CD4-positive, alpha-beta T cell treated with Interleukin-21 for 1 hour (primary cell): ENCODE measurements around the gene DBNL.

Source experiments
- DNase-seq: peaks from one replicate; pipeline ENCODE4 v3.0.0-alpha.2; 2020

Gene DBNL

DNA sequence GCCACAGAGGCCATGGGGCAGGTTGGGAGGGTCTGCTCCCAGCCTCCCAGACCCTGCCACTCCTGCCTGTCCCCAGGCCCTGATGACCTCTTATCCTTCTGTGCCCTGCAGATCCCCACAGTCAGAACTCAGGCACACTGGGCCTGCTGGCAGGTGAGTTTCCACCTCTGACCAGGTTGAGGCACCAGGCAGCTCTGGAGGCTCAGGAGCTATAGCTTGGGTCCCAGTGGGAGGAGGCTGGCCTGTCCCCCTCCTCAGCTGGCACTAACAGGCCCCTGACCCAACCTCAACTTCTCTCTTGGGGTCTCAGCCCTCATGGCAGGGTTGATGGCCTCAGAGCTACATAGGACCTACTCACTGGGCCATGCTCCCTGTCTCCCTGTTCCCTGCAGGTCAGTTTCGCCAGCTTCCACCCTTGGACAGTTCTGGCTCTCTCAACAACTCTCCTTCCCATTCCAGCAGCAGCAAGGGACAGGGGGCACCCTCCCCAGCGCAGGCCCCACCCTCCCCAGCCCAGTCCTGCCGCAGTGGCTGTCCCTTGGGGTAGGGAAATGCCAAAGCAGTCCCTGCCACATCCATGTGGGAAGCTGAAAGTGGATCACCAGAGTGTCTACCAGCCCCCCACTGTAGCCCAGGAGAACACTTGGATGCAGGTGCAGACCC is 56.9 kb downstream of the DBNL start:
- DNase-seq, result no peak

DNA sequence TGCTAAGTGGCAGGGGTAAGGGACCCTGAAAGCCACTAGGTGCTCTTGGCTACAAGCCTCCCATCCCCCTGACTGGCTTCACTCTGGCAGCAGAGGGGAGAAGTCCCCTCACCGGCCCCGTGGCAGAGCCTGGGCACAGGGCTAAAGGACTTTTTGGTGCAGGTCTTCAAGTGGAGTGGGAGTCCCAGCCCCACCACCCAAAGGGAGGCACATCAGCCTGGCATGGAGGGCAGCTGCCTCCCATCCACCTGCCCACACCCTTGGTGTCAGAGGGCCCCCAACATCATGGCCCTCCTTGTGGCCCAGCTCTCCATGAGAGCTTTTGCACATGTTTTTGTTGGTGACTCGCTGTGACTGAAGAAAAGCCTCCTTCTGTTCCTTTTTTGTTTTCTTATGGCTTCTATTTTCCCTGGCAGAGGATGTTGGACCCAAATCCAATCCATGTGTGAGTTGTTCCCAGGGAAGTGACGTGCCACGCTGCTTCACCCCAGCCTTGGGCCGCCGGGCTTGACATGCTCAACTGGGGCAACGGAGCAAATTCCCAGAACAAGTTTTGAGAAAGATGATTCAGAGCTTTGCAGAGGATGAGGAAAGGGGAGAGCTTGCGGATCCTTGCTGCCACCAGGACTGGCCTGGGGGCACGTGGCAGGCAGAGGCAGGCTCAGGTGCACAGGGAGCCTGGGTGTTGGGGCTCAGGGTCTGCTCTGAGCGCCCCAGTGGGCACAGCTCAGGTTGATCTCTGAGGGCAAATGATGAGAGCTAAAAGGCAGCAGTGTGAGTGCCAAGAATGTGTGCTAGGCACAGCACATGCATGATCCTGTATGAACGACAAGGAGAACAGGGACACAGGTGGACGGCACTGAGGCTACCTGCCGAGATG is 57.7 kb downstream of the DBNL start:
- no peak for DNase-seq

DNA sequence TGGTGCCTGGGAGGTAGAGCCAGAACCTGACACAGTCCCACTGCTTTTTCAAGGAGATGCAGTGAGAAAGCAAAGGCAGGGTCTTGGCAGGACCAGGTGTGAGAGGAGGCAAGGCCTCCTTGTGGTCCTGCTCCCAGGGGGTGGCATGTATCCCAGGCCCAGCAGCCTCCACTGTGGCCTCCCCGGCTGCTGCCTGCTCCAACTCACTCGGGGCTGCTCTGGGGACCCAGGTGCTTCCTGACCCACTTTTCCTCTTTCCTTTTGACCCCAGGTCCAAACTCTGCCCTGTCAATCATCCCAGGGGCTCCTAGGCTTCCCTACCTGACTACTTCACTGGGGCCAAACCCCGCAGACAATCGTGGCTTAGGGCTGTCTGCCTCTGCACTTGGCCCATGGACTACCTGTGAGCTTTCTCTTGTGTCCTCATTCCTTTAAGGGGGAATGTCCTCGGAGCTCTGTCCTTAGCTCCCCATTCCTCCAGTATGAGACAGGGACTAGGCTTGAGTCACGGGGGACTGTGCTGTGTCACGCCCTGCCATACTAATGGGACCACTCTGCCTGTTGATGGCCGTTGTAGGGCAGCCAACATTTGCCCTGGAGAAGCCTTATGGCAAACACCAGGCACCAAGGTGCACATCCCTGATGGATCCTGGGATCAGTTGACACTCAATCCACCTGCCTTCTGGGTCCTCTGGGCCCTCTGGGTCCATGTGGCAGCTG is 58.5 kb downstream of the DBNL start:
- DNase-seq, result no peak

DNA sequence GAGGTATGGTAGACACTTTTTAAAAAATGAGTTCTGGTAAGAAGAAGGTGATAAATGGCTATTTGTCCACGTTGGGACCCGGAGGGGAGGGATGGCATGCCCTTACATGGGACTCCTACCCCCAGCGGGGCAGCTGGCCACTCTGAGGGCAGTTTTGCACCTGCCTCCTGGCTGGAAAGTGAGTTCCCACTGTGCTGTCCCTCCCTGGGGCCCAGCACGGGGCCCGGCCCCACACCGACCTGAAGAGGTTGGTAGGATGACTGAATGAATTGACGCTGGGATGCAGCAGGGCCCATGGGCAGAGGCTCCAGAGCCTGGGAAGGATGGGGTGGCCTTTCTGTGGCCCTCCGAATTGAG is 59.0 kb downstream of the DBNL start:
- no peak for DNase-seq

DNA sequence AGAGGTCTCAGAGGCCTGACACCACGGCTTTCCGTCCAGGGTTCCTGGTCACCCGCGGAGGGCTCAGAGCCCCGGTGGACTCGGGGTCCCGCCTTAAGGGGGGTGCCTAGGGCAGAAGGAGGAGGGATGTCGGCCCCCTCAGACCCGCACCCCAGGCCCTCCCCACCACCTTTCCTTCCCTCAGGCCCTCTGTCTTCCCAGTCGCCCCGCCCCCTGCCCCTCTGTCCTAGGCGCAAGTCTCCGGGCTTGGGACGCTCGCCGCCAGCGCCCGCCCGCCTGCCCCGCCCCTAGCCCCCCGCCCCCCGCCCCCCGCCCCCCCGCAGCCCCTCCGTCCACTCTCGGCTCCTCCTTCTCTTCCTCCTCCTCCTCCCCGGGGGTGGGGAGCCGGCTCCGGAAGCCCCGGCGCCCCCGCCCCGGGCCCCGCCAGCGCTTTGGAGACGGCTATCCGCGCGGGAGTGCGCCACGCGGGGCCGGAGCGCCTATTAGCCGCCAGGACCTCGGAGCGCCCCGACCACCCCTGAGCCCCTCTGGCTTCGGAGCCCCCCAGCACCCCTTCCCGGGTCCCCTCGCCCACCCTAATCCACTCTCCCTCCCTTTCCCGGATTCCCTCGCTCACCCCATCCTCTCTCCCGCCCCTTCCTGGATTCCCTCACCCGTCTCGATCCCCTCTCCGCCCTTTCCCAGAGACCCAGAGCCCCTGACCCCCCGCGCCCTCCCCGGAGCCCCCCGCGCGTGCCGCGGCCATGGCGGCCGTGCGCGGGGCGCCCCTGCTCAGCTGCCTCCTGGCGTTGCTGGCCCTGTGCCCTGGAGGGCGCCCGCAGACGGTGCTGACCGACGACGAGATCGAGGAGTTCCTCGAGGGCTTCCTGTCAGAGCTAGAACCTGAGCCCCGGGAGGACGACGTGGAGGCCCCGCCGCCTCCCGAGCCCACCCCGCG is 59.7 kb downstream of the DBNL start, which contains the start of gene AEBP1:
TSS of gene AEBP1 (plus strand) at position 423 of the 937 bp plus-strand sequence. CDS start at position 744, 321 bp downstream.
- DNase-seq, result peak; percentile 25

DNA sequence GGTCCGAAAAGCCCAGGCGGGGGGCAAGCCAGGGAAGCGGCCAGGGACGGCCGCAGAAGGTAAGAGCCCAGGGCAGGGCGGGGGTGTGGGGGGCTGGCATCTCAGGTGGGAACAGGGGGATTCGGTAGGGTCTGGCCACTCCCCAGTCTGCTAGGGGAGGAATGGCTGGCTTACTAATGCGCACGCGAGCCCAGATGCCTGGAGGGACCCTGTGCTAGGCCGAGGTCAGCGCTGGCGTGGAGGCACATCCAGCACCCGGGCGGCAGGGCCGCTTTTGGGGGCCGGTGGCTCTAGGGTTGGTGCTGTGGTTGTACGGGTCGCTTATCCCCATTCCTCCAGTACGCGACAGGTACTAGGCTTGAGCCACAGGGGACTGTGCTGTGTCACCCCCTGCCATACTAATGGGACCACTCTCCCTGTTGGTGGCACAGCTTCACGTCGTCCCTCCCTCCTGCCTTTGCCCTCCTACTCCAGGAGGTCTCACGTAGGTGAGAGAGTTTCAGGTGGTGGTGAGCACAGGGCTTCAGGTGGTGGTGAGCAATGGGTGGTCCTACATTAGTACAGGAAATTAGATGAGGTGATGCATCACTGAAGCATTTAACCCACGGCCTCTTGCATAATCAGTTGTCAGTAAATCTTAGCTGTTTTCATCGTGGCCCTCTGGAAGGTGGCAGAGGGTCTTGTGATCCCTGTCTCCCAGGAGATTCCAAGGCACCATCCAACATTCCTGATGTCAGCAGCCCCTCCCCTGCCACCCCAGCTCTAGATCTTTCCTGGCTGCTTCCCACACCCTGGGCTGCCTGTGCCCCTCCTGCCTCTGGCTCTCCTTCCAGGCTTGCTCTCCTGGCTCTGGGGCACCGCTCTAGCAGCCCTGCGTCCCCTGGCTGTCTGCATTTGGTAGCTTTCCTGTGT is 60.6 kb downstream of the DBNL start:
- DNase-seq, result no peak

DNA sequence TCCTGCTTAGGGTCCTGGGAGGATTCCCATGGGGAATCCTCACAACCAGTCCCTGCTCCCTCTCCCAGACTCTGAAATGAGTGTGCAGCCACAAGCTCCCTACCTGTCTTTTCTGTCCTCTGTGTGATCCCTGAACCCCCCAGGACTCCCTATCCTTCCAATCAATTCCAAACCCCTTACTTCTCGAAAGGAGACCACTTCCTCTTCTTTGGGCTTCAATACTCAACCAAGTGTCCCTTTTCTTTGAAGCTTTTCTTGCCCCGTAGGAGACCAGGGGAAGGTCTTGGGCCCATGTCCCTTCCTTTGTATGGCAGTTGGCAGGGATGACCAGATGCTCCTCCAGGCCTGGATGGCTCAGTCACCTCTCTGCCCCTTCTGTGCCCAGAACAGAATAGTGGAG is 61.3 kb downstream of the DBNL start:
- DNase-seq, result no peak

DNA sequence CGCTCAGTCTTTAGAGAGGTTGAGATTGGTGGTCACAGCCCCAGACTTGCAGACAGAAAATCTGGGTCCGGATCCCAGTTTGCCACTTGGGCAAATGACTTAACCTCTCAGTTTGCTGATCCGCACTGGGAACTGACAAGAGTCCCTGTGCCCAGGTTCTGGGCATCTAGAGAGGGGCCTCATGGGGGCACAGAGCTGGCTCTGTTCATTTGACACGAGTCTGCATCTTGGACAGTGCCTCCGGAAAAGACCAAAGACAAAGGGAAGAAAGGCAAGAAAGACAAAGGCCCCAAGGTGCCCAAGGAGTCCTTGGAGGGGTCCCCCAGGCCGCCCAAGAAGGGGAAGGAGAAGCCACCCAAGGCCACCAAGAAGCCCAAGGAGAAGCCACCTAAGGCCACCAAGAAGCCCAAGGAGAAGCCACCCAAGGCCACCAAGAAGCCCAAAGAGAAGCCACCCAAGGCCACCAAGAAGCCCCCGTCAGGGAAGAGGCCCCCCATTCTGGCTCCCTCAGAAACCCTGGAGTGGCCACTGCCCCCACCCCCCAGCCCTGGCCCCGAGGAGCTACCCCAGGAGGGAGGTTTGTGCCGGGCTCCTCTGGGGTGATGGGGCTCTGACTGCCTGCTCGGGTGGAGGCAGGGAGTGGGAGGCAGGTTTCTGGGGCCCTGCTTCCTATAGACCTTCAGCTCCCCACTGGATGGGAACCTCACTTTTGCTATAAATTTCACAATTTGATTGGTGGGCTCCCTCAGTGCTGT is 62.0 kb downstream of the DBNL start:
- no peak for DNase-seq

DNA sequence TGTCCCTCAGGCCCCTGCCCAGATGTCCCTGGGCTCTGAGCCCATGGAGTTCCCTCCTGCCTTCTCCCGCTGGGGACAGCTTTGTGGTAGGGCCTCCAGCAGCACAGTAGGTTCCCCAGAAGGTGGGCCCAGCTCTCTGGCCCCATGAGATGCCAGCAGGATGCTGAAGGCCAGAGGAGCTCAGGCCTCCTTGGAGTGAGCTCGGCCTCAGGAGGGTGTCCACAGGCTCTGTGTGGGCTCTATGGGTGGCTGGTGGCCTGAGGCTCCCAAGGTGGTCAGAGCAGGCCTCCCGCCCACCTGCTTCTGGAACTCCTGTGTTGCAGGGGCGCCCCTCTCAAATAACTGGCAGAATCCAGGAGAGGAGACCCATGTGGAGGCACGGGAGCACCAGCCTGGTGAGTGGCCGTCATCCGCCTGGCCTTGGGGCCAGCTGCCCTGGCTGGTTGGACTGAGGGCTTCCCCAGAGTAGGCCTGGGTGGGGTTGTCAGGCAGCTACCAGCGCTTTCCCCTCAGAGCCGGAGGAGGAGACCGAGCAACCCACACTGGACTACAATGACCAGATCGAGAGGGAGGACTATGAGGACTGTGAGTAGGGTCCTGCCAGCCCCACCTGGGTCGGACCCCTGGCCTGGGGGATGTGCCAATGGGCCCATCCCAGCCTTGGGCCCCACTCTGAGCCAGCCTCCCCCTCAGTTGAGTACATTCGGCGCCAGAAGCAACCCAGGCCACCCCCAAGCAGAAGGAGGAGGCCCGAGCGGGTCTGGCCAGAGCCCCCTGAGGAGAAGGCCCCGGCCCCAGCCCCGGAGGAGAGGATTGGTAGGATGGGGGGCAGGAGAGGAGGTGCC is 62.8 kb downstream of the DBNL start:
- no peak for DNase-seq

DNA sequence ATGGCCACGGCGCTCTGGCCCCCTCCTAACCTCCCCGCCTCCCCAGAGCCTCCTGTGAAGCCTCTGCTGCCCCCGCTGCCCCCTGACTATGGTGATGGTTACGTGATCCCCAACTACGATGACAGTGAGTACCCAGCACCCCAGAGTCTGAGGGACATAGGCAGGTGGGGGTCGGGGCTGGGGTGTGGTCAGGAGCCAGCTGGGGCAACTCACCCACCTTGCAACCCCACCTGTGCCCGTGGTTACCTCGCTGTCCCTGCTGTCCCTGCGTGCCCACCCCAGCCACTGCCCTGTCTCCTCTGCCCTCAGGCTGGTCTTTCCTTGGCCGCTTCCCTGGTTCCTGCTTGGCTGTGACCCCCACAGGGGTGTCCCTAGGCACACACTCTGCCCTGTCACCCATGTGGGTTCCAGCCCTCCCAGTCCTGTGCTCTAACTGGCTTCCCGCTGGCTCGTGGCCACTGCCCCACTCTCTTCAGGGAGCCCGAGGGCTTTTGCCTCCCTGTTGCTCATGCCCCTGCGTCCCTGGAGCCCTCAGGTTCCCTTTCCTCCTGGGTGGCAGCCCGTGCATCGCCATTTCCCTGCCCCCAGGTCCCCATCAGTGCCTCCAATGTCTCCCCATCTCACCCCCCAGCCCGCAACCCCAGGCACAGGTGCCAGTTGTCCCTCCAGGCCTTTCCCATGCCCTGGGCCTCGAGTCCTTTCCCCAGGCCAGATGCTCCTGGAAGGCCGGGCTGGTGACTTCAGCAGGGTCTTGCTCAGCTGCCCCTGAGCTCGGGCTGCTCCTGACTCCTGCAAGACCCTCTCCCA is 63.7 kb downstream of the DBNL start:
- DNase-seq, result no peak

DNA sequence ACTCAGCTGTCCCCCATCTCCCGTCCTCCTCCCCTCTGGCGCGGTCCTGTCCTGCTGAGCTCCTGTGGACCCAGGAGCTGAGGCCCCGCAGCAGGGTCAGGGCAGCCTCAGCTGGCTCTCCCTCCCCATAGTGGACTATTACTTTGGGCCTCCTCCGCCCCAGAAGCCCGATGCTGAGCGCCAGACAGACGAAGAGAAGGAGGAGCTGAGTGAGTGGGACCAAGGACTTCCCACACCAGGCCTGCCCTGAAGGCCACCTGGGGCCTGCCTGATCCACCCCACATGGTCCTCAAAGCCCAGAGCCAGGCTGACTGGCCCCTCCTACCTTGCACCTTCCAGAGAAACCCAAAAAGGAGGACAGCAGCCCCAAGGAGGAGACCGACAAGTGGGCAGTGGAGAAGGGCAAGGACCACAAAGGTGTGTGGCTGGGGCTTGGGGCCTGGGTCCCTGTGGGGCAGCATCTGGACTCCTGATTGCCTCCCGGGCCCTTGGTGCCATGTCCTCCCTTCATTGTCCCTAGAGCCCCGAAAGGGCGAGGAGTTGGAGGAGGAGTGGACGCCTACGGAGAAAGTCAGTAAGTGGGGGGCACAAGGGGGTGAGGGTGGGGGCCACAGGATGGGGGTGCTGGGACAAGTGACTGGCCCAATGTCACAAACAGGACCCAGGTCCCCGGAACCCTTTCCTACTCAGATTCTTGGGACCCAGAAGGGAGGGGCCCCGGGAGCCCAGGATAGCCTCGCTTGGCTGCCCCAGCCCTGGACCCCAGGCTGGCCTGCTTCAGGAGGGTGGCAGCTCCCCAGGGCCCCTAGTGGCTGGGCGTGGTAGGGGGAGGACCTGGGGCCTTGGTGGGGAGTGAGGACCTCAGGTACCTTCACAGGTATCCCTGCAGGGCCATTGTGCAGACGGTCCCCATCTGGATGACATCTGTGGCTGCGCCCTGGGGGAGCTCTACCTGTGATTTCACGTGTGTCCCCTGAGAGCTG is 64.6 kb downstream of the DBNL start:
- no peak for DNase-seq

DNA sequence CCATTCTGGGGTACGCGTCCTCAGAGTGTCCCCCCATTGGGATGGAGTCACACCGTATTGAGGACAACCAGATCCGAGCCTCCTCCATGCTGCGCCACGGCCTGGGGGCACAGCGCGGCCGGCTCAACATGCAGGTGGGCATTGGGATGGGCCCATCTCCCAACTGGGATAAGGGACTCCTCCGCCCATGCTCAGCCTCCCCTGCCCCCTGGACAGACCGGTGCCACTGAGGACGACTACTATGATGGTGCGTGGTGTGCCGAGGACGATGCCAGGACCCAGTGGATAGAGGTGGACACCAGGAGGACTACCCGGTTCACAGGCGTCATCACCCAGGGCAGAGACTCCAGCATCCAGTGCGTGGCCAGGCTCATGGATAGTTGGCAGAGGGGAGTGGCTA is 65.5 kb downstream of the DBNL start:
- no peak for DNase-seq

DNA sequence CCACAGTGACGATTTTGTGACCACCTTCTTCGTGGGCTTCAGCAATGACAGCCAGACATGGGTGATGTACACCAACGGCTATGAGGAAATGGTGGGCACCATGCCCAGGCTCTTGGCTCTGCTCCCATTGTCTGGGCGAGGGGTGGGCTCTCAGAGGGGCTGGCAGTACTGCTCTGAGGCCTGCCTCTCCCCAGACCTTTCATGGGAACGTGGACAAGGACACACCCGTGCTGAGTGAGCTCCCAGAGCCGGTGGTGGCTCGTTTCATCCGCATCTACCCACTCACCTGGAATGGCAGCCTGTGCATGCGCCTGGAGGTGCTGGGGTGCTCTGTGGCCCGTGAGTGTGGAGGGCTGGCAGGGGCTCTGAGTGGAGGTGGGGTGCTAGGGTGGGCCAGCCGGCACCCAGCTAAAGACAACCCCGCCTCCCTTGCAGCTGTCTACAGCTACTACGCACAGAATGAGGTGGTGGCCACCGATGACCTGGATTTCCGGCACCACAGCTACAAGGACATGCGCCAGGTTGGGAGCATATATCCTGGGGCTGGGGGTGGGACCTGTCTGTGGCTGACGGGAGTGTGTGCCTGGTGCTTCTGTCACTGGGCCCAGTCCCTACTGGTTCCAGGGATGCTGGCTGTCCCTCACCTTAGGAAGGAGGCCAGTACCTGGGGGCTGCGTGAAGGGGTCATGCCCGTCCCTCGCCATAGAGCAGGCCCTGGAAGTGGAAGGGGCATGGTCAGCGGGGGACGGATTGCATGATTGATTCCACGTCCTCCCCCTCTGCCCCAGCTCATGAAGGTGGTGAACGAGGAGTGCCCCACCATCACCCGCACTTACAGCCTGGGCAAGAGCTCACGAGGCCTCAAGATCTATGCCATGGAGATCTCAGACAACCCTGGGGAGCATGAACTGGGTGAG is 66.5 kb downstream of the DBNL start:
- DNase-seq, result no peak
